HG02588 (cell line): ENCODE measurements around the gene DMWD.

Source experiments
- ATAC-seq: cut with Tn5 transposase; IDR thresholded peaks from one replicate; pipeline ENCODE4 v1.9.1; 2021; ENCODE audit warnings: mild to moderate bottlenecking, moderate library complexity; ENCODE audit not compliant: unreplicated experiment

DMWD gene

DNA sequence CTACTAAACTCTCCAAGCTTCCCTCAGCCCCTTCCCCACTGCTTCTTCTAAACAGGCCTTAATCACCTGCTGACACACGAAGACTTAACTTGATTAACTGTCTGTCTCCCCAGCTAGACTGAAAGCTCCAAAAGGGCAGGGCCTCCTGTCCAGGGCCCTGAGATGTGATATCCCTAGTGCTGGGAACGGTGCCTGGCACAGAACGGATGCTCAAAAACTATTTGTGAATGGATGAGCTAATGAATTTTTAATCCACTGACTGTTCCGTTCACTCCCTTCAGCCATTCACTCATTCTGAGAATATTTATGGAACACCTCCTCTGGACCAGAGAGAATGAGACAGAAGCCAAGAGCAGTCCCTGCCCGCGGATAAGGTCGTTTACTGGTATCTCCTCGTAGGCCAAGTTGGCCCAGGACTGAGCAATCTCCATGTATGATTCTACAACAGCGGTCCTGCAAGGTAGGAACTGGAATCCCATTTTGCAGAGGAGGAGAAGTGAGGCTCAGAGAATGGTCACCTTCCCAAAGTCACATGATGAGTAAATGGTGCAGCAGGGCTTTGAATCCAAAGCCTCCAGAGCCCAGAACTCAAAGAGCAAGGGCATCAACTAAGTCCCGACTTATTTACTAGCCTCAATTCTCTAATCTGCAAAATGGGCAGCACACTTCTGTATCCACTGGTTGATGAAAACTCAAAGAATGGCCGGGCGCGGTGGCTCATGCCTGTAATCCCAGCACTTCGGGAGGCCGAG is 3.4 kb downstream of the DMWD start:
- no peak for ATAC-seq

DNA sequence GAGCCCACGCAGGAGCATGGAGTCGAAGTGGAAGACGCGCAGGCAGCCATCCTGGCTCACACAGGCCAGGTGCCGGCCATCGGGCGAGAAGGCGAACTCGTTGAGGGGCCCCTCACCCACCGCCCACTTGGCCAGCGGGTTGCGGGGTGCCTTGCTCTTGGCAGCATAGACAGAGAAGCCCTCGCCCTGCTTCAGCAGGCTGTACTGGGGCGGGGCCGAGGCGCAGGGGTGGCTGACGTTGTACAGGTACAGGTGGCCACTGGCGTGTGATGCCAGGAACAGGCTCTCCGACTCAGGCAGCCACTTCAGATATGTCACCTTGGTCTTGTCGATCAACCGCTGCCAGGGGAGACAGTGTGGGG is 6.1 kb downstream of the DMWD start:
- no peak for ATAC-seq

DNA sequence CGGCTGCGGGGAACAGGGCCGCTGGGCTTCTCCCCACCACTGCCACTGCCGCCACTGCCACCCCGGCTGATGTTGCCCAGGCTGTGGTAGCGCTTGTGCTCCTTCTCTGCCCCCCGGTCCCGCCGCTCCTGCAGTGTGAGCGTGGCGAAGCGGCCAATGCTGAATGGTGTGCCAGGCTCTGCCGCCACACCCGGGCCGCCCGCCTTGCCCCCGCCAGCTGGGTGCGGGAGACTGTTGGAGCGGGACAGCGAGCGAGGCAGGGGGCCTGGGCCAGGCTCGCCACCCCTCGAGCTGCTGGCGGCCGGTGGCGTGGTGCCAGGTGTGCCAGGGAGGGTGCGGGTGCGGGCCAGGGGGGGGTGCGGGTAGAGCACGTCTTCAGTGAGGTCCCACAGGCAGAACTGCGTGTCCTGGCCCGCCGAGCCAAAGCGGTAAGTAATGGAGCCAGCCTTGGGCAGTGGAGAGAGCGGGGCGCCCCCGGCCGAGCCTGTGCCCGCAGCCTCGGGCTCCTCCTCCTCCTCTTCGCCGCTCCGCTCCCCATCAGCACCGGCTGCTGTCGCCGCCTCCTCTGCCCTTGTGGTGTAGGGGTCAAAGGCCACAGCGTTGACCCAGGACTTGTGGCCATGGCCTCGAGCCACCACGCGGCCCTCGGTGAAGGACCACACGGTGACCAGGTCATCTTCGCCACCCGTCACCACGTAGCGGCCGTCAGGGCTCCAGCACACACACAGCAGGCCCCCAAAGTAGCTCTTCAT is 6.7 kb downstream of the DMWD start:
- ATAC-seq: no peak

DNA sequence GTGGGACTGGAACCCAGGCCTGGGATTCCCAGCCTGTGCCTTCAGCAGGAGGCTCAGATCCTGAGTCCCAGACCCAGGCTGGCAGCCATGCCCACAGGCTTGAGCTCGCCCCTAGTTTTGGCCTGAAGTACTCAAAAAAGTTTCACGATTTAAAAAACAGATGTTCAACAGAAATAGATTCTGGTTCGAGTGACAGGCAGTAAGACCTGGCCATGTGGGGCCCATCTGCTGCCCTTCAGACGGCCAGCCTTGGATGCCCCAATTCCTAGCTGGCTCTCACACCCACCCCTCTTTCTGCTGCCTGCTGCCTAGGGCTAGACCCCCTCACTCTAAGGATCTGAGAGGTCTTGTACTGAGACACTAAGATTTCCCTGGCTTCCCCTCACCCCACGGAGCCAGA is 7.5 kb downstream of the DMWD start:
- no peak for ATAC-seq

DNA sequence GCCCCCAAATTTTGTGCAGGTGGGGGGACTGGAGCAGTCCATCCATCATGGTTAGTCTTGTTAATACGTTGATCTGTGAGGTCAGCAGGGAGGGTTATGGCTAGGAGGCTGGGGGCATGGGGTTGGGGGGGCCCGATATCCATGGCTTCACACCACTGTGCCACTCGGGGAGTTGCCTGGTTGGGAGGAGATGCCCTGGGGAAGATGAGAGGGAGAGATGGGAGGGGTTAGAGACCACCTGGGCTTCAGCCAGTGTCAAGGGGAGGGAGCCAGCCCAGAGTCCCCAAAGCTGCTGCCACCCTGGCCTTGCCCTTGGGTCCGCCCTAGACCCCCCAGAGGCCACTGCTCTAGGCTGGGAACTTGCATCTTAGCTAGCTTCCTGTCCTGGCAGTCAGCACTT is 8.5 kb downstream of the DMWD start:
- ATAC-seq: no peak

DNA sequence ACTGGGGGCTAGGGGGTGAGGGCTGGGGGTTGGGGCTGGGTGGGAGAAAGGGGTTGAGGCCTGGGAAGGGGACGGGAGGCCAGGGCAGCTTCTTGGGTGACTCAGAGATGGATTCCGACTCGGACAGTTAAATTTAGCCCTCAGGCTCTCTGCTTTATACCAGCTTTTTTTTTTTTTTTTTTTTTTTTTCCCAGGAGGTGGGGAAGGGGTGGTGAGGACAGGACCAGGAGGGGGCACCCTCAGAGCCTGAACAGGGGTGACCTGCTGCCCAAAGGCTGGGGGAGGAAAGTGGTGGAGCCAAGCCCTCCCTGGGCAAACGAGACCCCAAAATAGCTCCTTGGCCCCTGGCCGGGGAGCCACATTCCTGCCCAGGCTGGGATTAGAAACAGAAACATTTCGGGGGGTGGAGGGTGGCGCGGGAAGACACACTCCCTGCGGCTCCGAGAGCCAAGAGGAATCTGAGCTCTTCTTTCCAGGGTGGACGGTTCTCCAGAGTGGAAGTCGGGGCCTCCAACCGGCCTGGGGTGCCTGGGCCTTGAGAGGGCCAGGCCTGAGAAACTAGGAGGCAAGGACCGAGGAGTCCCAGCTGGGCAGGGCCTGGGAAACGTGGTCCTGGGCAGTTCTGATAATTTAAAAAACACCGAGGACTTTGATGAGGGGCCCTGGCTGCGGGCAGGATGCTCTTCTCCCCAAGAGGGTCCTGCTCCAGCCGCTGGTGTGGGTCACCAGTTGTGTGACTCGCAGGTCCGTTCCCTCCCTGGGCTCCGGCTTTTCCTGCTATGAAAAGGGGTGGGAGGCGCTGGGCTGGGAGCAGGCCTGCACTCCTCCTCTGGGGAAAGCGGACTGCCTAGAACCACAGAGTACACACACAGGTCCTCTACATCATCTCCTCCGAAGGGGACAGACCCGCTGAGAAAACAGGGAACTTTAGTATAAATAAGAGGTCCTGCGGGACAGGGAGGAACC is 9.5 kb downstream of the DMWD start:
- no peak for ATAC-seq

DNA sequence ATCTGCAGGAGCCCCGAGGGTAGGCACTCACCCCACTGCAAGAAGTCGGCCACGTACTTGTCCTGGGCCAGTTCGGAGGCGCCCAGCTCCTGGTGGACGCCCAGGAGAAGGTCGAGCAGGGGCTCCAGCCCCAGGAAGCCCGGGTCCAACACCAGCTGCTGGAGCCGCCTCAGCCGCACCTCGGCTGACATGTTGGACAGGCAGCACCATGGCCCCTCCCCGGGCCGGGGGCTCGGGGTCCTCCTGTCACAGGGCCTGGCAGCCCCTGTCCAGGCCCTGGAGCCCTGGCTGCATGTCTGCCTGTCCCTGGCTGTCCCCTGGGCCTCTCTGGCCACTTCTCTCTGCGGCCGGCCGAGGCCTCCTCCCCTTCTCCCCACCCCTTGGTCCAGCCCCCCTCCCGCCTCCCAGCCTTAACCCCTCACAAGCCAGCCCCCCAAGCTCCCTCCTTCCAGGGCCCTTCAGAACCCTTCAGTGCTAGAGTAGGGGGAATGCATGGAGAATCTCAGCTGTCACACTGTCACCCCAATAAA is 10.4 kb downstream of the DMWD start, which contains the start of gene DMPK:
TSS of gene DMPK (minus strand) at position 329 of the 530 bp plus-strand sequence. CDS start at position 191, 138 bp downstream.
- no peak for ATAC-seq

DNA sequence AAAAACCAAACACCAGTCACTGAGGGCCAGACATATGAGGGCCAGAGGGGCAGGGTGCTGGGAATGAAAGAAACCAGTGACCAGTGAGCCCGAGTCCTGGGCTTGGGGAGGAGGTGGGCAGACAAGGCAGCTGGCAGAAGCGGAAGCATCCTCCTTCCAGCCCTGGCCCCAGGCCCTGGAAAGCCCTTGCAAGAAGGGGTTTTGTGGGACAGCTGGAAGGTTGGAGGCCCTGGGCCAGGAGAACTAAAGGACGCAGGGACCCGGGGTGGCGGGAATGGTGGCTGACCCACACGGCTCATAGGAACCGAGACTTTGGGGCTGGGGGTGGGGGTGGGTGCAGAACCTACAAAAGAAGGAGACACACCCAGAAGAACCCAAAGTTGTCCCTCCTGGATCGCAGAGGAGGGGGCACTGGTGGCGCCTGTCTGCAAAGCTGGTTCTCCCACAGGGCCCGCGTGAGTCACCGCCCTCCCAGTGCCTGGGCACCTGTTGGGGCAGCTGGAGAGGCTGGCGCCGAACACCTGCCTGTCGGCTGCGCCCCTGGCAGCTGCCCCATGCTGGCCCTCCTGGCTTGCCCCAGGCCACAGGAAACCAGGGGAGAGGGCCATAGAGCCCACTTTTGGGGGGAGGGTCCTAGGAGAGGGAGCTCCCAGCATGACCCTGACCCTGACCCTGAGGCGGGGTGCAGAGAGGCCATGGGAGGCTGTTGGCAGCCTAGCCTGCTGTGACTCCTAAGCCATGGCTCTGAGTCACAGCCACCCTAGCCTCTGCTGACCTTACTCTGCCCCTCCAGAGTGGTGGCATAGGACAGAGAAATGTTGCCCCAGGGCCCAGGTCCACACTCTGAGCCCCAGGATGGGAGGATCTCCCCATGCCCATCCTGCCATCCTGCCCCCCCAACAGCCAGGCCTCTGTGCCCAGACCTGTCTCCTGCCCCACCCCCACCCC is 11.2 kb downstream of the DMWD start:
- no peak for ATAC-seq

DNA sequence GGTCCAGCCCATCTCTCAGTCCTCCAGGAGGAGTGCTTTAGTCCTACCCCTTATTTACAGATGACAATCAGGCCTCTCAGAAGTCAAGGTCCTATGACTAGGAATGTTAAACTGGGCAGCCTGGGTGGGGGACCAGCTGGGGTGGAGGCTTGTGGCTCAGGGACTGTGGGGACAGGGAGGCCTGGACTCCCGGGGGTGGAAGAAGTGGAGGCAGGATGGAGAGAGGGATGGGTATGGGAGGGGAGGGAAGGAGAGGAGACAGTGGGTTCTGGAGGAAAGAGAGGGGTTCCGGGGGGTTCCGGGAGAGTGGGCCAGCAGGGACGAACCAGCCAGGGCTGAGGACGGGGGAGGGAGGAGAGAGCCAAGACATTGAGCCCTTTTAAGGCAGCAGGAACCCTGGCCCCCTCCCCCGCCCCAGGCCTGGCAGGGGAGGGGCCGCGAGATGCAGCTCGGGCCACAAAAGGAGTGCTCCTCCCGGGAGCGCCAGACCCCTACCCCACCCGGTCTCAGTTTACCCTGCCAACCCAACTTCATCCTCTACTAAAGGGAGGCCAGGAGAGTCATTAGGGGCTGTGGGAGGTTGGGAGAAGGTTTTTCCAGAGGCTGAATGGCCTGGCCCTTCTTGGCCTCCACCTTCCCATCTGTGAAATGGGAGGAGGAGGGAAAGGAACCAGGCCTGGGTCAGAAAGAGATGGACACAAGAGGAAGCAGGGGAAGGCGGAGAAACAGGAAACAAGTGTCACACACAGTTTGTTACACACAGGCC is 12.0 kb downstream of the DMWD start:
- ATAC-seq: no peak

DNA sequence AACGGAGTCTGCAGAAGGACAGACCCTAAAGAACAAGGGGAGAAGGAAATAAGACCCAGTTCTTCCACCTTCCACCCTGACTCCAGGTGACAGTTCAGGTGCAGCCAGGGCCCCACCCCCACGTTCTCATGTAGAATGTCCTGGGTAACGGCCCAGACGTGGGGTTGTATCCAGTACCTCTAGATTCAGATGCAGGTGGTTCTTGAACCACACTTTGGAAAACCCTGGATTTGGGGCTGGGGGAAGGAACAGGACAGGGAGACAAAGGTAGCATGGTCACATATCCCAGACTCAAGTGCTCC is 12.5 kb downstream of the DMWD start:
- ATAC-seq: no peak

DNA sequence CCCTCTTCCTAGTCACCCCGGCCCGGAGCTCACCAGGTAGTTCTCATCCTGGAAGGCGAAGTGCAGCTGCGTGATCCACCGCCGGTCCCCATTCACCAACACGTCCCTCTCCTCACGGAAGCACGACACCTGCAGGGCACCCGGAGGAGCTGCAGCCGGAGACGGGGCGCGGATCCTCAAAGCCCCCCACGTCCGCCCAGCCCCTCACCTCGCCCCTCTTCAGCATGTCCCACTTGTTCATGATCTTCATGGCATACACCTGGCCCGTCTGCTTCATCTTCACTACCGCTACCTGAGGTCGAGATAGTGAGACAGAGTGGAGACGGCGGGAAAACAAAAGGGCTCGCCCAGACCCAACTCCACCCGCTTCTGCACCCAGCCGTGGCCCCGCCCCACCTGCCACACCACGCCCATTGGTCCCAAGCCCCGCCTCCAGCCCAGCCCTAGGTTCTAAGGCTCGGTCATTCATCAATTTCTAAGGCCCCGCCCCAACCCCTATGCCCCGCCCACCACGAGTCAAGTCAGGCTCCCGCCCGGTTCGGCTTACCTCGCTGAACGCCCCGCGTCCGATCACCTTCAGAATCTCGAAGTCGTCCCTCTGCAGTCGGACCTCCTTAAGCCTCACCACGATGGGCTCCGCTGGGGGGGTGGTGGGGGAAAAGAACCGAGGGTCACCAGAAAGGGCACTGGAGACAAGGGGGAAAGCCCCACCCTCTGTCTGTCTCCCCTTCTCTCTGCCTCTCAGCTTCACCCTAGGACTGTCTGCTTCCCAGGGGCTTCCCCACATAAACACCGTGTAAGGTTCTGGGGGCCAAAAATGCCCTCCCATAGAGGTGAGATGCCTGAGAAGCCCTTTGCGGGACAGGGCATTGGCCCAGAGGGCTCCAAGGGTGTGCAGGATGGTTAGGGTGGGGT is 13.2 kb downstream of the DMWD start:
- ATAC-seq: peak; percentile 70

DNA sequence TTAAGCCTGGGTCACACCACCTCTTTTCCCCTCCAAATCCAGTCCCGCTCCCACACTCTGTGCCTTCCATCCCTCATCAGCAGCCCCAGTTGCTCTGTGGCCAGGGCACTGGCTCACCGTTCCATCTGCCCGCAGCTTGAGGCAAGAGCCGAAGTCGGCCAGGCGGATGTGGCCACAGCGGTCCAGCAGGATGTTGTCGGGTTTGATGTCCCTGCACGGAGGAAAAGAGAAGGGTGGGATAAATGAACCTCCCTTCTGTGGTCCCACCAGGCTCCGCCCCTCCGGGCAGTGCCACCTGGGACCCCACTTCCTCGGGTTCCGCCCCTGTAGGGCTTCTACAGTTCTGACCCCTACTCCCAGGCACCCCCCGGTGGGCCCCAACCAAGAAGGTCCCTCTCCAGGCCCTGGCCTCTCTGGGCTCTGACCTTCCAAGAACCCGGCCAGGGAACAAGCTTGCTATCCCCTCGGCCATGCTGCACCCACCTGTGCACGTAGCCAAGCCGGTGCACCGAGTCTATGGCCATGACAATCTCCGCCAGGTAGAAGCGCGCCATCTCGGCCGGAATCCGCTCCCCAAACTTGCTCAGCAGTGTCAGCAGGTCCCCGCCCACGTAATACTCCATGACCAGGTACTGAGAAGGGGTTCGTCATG is 14.5 kb downstream of the DMWD start:
- ATAC-seq: no peak

DNA sequence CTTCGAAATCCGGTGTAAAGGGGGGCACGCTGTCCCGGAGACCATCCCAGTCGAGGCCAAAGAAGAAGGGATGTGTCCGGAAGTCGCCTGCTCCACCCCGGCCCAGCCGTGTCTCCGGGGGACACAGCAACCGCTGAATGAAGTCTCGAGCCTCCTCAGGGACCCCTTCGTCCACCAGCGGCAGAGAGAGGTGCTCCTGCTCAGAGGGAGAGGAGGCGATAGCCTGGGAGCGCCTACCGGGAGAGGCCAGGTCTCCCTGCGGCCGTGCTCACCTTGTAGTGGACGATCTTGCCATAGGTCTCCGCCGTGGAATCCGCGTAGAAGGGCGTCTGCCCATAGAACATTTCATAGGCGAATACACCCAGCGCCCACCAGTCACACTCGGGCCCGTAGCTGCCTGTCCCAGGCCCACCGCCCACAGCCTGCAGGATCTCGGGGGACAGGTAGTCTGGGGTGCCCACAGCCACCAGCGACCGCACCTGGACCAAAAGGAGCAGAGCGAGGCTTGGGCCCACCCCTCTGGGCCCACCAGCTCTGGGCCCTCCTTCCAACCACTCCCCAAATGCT is 15.2 kb downstream of the DMWD start:
- no peak for ATAC-seq

DNA sequence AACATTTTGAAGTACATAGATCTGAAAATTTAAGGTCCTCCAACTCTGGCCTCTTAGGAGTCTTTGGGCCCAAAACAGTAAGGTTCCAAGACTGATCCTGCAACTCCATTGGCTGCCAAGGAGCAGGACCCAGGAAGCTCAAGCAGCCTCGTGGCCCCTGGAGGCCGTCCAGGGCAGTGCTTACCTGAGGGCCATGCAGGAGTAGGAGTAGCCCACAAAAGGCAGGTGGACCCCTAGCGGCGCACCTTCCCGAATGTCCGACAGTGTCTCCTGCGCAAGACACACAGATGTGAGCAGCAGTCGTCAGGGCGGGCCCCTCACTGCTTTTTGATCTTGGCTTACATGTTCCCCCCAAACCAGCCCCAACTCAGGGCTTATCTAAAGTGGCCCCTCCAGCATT is 17.9 kb downstream of the DMWD start:
- no peak for ATAC-seq

DNA sequence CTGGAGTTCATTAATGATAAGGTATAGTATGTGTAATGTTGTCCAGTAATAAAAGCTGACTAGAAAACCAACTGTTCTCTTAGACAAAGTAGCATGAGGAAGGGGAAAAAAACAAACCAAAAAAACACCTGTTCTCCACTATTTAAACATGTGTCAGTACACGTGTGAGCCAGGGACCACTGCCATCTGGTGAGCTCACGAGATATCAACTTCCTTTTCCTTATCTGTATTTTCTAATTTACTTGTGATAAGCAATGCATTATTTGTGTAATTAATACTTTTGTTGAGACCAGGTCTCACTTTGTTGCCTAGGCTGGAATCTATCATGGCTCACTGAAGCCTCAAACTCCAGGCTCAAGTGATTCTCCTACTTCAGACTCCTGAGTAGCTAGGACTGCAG is 19.3 kb downstream of the DMWD start:
- ATAC-seq: no peak

DNA sequence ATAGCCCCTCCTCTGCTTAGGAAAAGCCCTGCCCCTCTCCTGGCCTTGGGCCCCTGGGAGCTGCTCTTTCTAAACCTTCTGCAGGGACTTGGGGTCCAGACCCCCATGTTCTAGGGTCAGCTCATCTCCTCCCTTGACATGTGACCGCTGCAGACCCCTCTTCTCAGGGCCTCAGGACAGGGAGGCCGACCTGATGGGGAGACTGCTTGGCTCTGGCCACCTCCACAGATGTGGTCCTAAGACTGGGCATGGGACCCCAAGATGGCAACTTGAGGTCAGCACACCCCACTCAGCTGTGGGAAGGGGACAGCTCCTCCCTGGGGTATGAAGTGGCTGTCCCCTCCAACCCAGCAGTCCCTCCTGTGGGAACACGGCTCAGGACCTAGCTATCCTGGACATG is 19.7 kb downstream of the DMWD start:
- no peak for ATAC-seq

DNA sequence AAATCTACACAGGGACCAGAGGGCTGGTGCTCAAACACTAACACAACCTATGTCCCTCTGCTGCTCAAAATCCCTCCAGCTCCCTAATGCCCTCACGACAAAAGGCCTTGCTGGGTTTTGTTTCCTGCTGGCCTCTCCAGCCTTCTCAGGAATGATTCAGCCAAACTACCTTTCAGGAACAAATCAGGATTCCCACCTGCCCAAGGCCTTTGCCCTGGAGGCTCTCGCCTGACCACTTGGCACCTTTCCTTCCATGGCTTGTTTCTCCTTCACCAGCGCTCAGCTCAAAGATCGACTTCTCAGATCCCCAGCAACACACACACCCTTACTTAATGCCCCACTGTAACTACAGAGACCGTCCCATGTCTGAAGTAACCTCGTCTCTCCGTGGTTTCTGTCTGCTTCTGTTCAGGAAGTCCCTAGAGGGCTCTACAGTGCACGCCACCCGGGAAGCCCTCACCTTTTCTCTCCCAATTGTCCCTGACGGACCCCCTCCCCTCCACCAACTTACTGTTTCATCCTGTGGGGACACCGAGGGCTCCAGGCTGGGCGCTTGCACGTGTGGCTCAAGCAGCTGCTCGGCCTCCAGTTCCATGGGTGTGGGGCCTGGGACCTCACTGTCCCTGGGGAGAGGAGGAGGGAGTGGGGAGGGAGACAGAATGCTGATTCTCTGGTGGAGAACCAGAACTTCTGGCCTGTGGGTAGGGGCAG is 20.4 kb downstream of the DMWD start:
- ATAC-seq: no peak
